HEK293 (cell line): ENCODE data around the gene KATNBL1.

Source experiments
- ELK4 ChIP-seq: IDR thresholded peaks from 2 replicates; pipeline ENCODE4 v1.6.1; 2011; ENCODE audit warnings: mild to moderate bottlenecking, low read depth, low read length, borderline replicate concordance
- KLF10 ChIP-seq: fragments of 450-650 bp; IDR thresholded peaks from 2 replicates; pipeline ENCODE4 v1.5.1; 2018; ENCODE audit warnings: missing biosample characterization, mild to moderate bottlenecking, missing genetic modification characterization
- KLF16 ChIP-seq: fragments of 450-650 bp; formaldehyde crosslinking; IDR thresholded peaks from 2 replicates; pipeline ENCODE4 v1.5.1; 2017; ENCODE audit warnings: missing biosample characterization, missing genetic modification characterization
- MEIS1 ChIP-seq: sonication (generic); formaldehyde crosslinking; IDR thresholded peaks from 2 replicates; pipeline ENCODE4 v1.8.1; 2022; ENCODE audit warnings: missing genetic modification reagents, mild to moderate bottlenecking, borderline replicate concordance
- MYNN ChIP-seq: fragments of 450-650 bp; formaldehyde crosslinking; IDR thresholded peaks from 2 replicates; pipeline ENCODE4 v1.5.1; 2016; ENCODE audit warnings: missing biosample characterization, missing genetic modification characterization, borderline replicate concordance
- OSR2 ChIP-seq: fragments of 450-650 bp; formaldehyde crosslinking; IDR thresholded peaks from 2 replicates; pipeline ENCODE4 v1.5.1; 2016; ENCODE audit warnings: missing biosample characterization, missing genetic modification characterization
- PBX3 ChIP-seq: sonication (generic); formaldehyde crosslinking; IDR thresholded peaks from 2 replicates; pipeline ENCODE4 v1.8.1; 2022; ENCODE audit warnings: mild to moderate bottlenecking, moderate library complexity, missing genetic modification reagents
- PRDM1 ChIP-seq: fragments of 450-650 bp; formaldehyde crosslinking; IDR thresholded peaks from 2 replicates; pipeline ENCODE4; 2016; ENCODE audit warnings: missing biosample characterization, missing genetic modification characterization
- PRDM10 ChIP-seq: fragments of 450-650 bp; formaldehyde crosslinking; IDR thresholded peaks from 2 replicates; pipeline ENCODE4 v1.5.1; 2016; ENCODE audit warnings: missing biosample characterization, missing genetic modification characterization
- ZFP37 ChIP-seq: fragments of 450-650 bp; formaldehyde crosslinking; IDR thresholded peaks from 2 replicates; pipeline ENCODE4 v1.5.1; 2016; ENCODE audit warnings: missing biosample characterization, missing genetic modification characterization
- ZFP69B ChIP-seq: fragments of 450-650 bp; formaldehyde crosslinking; IDR thresholded peaks from 2 replicates; pipeline ENCODE4 v1.5.1; 2016; ENCODE audit warnings: missing biosample characterization, missing genetic modification characterization
- ZNF10 ChIP-seq: fragments of 450-650 bp; formaldehyde crosslinking; IDR thresholded peaks from 2 replicates; pipeline ENCODE4 v1.5.1; 2017; ENCODE audit warnings: missing biosample characterization, missing genetic modification characterization
- ZNF114 ChIP-seq: fragments of 450-650 bp; formaldehyde crosslinking; IDR thresholded peaks from 2 replicates; pipeline ENCODE4 v1.5.0; 2017; ENCODE audit warnings: missing biosample characterization, missing genetic modification characterization
- ZNF146 ChIP-seq: fragments of 450-650 bp; formaldehyde crosslinking; IDR thresholded peaks from 2 replicates; pipeline ENCODE4 v1.5.1; 2016; ENCODE audit warnings: missing biosample characterization, missing genetic modification characterization
- ZNF174 ChIP-seq: fragments of 450-650 bp; formaldehyde crosslinking; IDR thresholded peaks from 2 replicates; pipeline ENCODE4 v1.5.0; 2017; ENCODE audit warnings: missing biosample characterization, mild to moderate bottlenecking, missing genetic modification characterization
- ZNF184 ChIP-seq: fragments of 450-650 bp; IDR thresholded peaks from 2 replicates; pipeline ENCODE4 v1.5.1; 2018; ENCODE audit warnings: missing biosample characterization, mild to moderate bottlenecking, missing genetic modification characterization
- ZNF19 ChIP-seq: fragments of 450-650 bp; formaldehyde crosslinking; IDR thresholded peaks from 2 replicates; pipeline ENCODE4; 2016; ENCODE audit warnings: missing biosample characterization, missing genetic modification characterization, low read depth
- ZNF211 ChIP-seq: fragments of 450-650 bp; formaldehyde crosslinking; IDR thresholded peaks from 2 replicates; pipeline ENCODE4 v1.5.1; 2016; ENCODE audit warnings: low read depth, missing biosample characterization, missing genetic modification characterization
- ZNF292 ChIP-seq: fragments of 450-650 bp; formaldehyde crosslinking; IDR thresholded peaks from 2 replicates; pipeline ENCODE4 v1.5.1; 2016; ENCODE audit warnings: low read depth, missing biosample characterization, missing genetic modification characterization, borderline replicate concordance
- ZNF366 ChIP-seq: fragments of 450-650 bp; formaldehyde crosslinking; conservative IDR thresholded peaks from 2 replicates; pipeline ENCODE4 v1.5.1; 2016; ENCODE audit warnings: missing biosample characterization, missing genetic modification characterization
- ZNF394 ChIP-seq: fragments of 450-650 bp; formaldehyde crosslinking; IDR thresholded peaks from 2 replicates; pipeline ENCODE4 v1.5.1; 2016; ENCODE audit warnings: missing biosample characterization, missing genetic modification characterization, mild to moderate bottlenecking, moderate library complexity, borderline replicate concordance
- ZNF501 ChIP-seq: fragments of 450-650 bp; formaldehyde crosslinking; IDR thresholded peaks from 2 replicates; pipeline ENCODE4 v1.5.1; 2016; ENCODE audit warnings: missing biosample characterization, missing genetic modification characterization
- ZNF521 ChIP-seq: fragments of 450-650 bp; formaldehyde crosslinking; IDR thresholded peaks from 2 replicates; pipeline ENCODE4 v1.5.1; 2017; ENCODE audit warnings: missing biosample characterization, mild to moderate bottlenecking, missing genetic modification characterization
- ZNF529 ChIP-seq: fragments of 450-650 bp; formaldehyde crosslinking; IDR thresholded peaks from 2 replicates; pipeline ENCODE4 v1.5.1; 2017; ENCODE audit warnings: missing genetic modification characterization, missing biosample characterization; ENCODE audit not compliant: insufficient replicate concordance
- ZNF560 ChIP-seq: fragments of 450-650 bp; formaldehyde crosslinking; IDR thresholded peaks from 2 replicates; pipeline ENCODE4 v1.5.1; 2017; ENCODE audit warnings: missing biosample characterization, missing genetic modification characterization, borderline replicate concordance
- ZNF561 ChIP-seq: fragments of 450-650 bp; IDR thresholded peaks from 2 replicates; pipeline ENCODE4 v1.5.1; 2018; ENCODE audit warnings: missing biosample characterization, missing genetic modification characterization, borderline replicate concordance
- ZNF585B ChIP-seq: fragments of 450-650 bp; formaldehyde crosslinking; IDR thresholded peaks from 2 replicates; pipeline ENCODE4 v1.5.1; 2016; ENCODE audit warnings: missing biosample characterization, missing genetic modification characterization
- ZNF658 ChIP-seq: fragments of 450-650 bp; formaldehyde crosslinking; IDR thresholded peaks from 2 replicates; pipeline ENCODE4; 2016; ENCODE audit warnings: missing biosample characterization, missing genetic modification characterization
- ZNF791 ChIP-seq: fragments of 450-650 bp; formaldehyde crosslinking; IDR thresholded peaks from 2 replicates; pipeline ENCODE4 v1.5.1; 2016; ENCODE audit warnings: missing biosample characterization, missing genetic modification characterization
- ZNF792 ChIP-seq: fragments of 450-650 bp; formaldehyde crosslinking; IDR thresholded peaks from 2 replicates; pipeline ENCODE4 v1.5.1; 2016; ENCODE audit warnings: missing biosample characterization, missing genetic modification characterization
- ZSCAN16 ChIP-seq: fragments of 450-650 bp; formaldehyde crosslinking; IDR thresholded peaks from 2 replicates; pipeline ENCODE4 v1.5.1; 2016; ENCODE audit warnings: missing biosample characterization, missing genetic modification characterization
- TF ChIP-seq, protein P1 (sequence below): fragments of 450-650 bp; formaldehyde crosslinking; IDR thresholded peaks from 2 replicates; pipeline ENCODE4 v1.5.1; 2016; ENCODE audit warnings: missing biosample characterization, missing genetic modification characterization
- TF ChIP-seq, protein P2 (sequence below): fragments of 450-650 bp; formaldehyde crosslinking; IDR thresholded peaks from 2 replicates; pipeline ENCODE4 v1.5.1; 2016; ENCODE audit warnings: missing biosample characterization, missing genetic modification characterization

Gene KATNBL1

DNA sequence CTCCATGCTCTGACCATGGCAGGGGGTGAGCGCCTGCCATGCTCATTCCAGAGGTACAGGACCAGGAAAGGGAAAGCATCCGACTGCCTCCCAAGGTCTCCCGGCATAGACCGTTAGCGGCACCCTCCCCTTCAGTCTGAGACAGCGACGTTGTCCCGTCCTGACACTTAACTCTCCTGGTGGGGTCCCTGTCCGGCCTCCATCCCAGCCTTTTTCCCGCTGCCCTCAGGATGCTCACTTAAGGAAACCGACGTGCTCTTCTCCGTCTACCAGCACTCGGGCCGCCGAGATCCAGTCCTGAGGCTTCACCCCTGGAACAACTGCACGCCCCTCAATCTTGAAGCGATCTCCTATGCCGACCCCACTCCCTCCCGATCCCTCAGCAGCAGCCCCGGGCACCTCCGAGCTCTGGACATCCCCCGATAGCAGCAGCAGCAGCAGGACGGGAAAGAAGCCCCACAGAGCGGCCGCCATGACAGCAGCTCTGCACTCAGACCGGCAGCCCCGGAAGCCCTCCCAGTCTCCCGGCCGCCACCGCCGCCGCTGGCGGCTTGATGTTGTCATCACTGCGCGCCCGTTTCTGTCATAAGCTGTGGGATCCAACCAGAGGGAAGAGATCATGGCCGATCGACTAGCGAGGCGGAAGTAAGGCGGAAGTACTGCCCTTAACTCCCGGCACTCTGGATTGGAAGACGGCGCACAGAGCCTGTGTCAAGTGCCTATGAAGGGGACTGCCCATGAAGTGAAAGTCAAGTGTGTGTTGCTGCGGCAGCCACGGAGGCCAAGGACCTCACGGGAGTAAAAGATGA, 108.3 kb downstream of the KATNBL1 start, which contains the start of the genes EMC7 and PGBD4 (continued):
- TF ChIP-seq ZNF292 (tag by site-specific recombination) = no peak
- TF ChIP-seq ELK4 = no peak
- TF ChIP-seq PRDM10 (tag by site-specific recombination) = 0 out of 2 replicates have a peak, but pooled peaks have one; percentile 16
- TF ChIP-seq, protein P1, sequence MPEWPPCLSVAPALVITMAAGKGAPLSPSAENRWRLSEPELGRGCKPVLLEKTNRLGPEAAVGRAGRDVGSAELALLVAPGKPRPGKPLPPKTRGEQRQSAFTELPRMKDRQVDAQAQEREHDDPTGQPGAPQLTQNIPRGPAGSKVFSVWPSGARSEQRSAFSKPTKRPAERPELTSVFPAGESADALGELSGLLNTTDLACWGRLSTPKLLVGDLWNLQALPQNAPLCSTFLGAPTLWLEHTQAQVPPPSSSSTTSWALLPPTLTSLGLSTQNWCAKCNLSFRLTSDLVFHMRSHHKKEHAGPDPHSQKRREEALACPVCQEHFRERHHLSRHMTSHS (tag by site-specific recombination) = no peak
- no peak; the same call in 1 of the 2 replicates for TF ChIP-seq ZNF394 (tag by site-specific recombination)
- TF ChIP-seq ZNF560 (tag by site-specific recombination) = no peak
- TF ChIP-seq ZNF146 = no peak; the same call in 1 of the 2 replicates
- TF ChIP-seq ZNF211 (tag by site-specific recombination) = no peak
- peak; percentile 35; the same call in 1 of the 2 replicates for TF ChIP-seq OSR2 (tag by site-specific recombination)
- TF ChIP-seq ZNF792 = no peak
- no peak for TF ChIP-seq KLF16
- TF ChIP-seq ZNF184 = no peak
- TF ChIP-seq MEIS1 (CRISPR knock-in tag) = no peak
- TF ChIP-seq, protein P2, sequence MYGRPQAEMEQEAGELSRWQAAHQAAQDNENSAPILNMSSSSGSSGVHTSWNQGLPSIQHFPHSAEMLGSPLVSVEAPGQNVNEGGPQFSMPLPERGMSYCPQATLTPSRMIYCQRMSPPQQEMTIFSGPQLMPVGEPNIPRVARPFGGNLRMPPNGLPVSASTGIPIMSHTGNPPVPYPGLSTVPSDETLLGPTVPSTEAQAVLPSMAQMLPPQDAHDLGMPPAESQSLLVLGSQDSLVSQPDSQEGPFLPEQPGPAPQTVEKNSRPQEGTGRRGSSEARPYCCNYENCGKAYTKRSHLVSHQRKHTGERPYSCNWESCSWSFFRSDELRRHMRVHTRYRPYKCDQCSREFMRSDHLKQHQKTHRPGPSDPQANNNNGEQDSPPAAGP = peak; percentile 48; the same call in 1 of the 2 replicates
- TF ChIP-seq ZFP37 (tag by site-specific recombination) = 0 out of 2 replicates have a peak, but pooled peaks have one; percentile 47
- no peak for TF ChIP-seq KLF10 (tag by site-specific recombination)
- TF ChIP-seq MYNN (tag by site-specific recombination) = no peak
- TF ChIP-seq ZSCAN16 (tag by site-specific recombination) = no peak
- TF ChIP-seq ZNF19 (tag by site-specific recombination) = no peak; the same call in 1 of the 2 replicates
- no peak for TF ChIP-seq PBX3 (CRISPR knock-in tag)
- no peak for TF ChIP-seq ZNF561 (tag by site-specific recombination)
- TF ChIP-seq ZNF114 (tag by site-specific recombination) = no peak
- TF ChIP-seq ZNF521 = no peak
- TF ChIP-seq ZNF791 (tag by site-specific recombination) = no peak
- TF ChIP-seq ZNF658 = no peak
- TF ChIP-seq PRDM1 = peak; percentile 40; the same call in 1 of the 2 replicates
- no peak for TF ChIP-seq ZFP69B
- TF ChIP-seq ZNF529 (tag by site-specific recombination) = no peak
- no peak for TF ChIP-seq ZNF174 (tag by site-specific recombination)
- TF ChIP-seq ZNF366 = no peak
- TF ChIP-seq ZNF585B (tag by site-specific recombination) = no peak
- no peak for TF ChIP-seq ZNF10 (tag by site-specific recombination)
- peak; percentile 61 for TF ChIP-seq ZNF501 (tag by site-specific recombination)
